GM18520 (cell line): ENCODE results near the gene SIGLEC7.

Source experiments
- ATAC-seq: cut with Tn5 transposase; IDR thresholded peaks from one replicate; pipeline ENCODE4 v1.9.1; 2021; ENCODE audit not compliant: unreplicated experiment

The SIGLEC7 gene

GRCh38 chr19:51142119-51142518 lies at the start of gene SIGLEC7:
SIGLEC7 (plus strand) TSS chr19:51142301; CDS start chr19:51142370, 69 bp downstream.
- no peak for ATAC-seq

GRCh38 chr19:51093101-51093500 lies 49.0 kb upstream of the SIGLEC7 start:
- ATAC-seq, result no peak

- ATAC-seq, result no peak
Measured at GRCh38 chr19:51093510-51094345, 48.4 kb upstream of the SIGLEC7 start.

GRCh38 chr19:51094696-51095279 lies 47.3 kb upstream of the SIGLEC7 start:
- no peak for ATAC-seq

- no peak for ATAC-seq
Measured at GRCh38 chr19:51096473-51097165, 45.5 kb upstream of the SIGLEC7 start.

GRCh38 chr19:51097166-51097738 lies 44.8 kb upstream of the SIGLEC7 start:
- no peak for ATAC-seq

- ATAC-seq, result no peak
Measured at GRCh38 chr19:51097796-51098195, 44.3 kb upstream of the SIGLEC7 start.

GRCh38 chr19:51098365-51099046 lies 43.6 kb upstream of the SIGLEC7 start:
- no peak for ATAC-seq

- no peak for ATAC-seq
Measured at GRCh38 chr19:51099047-51099382, 43.1 kb upstream of the SIGLEC7 start.

- no peak for ATAC-seq
Measured at GRCh38 chr19:51100601-51101000, 41.5 kb upstream of the SIGLEC7 start.

- no peak for ATAC-seq
Measured at GRCh38 chr19:51101171-51101865, 40.8 kb upstream of the SIGLEC7 start.

GRCh38 chr19:51102991-51103390 lies 39.1 kb upstream of the SIGLEC7 start:
- ATAC-seq, result no peak

- ATAC-seq, result no peak
Measured at GRCh38 chr19:51103926-51104341, 38.2 kb upstream of the SIGLEC7 start.

GRCh38 chr19:51107406-51108065 lies 34.6 kb upstream of the SIGLEC7 start:
- ATAC-seq, result no peak

- ATAC-seq, result peak; percentile 94
Measured at GRCh38 chr19:51108066-51108804, 33.9 kb upstream of the SIGLEC7 start, which contains the start of gene CTU1. CTU1 (minus strand) TSS chr19:51108409; CDS start chr19:51104569, 3,840 bp downstream.

GRCh38 chr19:51108805-51109146 lies 33.3 kb upstream of the SIGLEC7 start:
- peak; percentile 24 for ATAC-seq

GRCh38 chr19:51110666-51110971 lies 31.5 kb upstream of the SIGLEC7 start:
- ATAC-seq, result no peak

- ATAC-seq, result no peak
Measured at GRCh38 chr19:51111606-51112005, 30.5 kb upstream of the SIGLEC7 start.

- no peak for ATAC-seq
Measured at GRCh38 chr19:51114087-51114729, 27.9 kb upstream of the SIGLEC7 start.
